VCaP (cell line): Measurements from ENCODE around the gene CSTF2.

Source experiments
- H3K27ac ChIP-seq: fragments of 450-650 bp; 2 replicates; pipeline ENCODE4 v1.5.1; 2017
- TF ChIP-seq, protein P1 (sequence below): fragments of 450-650 bp; conservative IDR thresholded peaks from 2 replicates; pipeline ENCODE4 v1.5.1; 2017; ENCODE audit warnings: mild to moderate bottlenecking, moderate library complexity

Gene CSTF2

DNA sequence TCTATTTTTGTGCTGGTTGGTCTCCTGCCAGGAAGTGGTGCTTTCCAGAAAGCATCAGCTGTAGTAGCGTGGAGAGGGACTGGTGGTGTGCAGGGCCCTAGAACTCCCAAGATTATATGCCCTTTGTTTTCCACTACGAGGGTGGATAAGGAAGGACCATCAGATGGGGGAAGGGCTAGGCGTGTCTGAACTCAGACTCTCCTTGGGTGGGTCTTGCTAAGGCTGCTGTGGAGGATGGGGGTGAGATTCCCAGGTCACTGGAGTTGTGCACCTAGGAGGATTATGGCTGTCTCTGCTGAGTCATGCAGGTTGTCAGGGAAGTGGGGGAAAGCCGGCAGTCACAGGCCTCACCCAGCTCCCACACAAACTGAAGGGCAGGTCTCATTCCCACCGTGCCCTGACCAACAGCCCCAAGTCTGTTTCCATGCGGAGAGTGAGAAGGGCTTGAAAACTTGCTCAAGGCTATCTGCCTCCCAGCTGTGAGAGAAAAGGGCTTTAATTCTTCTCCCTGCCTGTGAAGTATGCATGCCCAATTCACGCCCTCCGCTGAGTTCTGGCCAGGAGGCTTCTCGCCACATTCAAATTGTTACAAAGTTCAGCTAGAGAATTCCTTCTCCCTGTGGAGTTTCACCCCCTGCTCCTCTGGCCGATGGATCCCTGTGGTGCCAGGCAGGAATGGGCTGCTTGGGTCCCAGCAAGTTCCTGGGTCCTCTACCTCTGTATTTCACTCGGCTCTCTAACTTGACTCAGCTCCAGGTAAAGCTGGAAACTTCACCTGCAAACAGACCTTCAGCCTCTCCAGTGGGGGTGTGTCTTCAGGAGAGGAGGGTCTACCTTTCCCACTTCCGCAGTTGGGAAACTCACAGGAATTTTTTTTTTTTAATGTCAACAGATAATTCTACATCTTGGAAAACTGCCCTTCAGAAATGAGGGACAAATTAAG is 7.7 kb upstream of the CSTF2 start:
- H3K27ac ChIP-seq = no peak overlapping the region
- TF ChIP-seq, protein P1, sequence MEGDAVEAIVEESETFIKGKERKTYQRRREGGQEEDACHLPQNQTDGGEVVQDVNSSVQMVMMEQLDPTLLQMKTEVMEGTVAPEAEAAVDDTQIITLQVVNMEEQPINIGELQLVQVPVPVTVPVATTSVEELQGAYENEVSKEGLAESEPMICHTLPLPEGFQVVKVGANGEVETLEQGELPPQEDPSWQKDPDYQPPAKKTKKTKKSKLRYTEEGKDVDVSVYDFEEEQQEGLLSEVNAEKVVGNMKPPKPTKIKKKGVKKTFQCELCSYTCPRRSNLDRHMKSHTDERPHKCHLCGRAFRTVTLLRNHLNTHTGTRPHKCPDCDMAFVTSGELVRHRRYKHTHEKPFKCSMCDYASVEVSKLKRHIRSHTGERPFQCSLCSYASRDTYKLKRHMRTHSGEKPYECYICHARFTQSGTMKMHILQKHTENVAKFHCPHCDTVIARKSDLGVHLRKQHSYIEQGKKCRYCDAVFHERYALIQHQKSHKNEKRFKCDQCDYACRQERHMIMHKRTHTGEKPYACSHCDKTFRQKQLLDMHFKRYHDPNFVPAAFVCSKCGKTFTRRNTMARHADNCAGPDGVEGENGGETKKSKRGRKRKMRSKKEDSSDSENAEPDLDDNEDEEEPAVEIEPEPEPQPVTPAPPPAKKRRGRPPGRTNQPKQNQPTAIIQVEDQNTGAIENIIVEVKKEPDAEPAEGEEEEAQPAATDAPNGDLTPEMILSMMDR = no peak

DNA sequence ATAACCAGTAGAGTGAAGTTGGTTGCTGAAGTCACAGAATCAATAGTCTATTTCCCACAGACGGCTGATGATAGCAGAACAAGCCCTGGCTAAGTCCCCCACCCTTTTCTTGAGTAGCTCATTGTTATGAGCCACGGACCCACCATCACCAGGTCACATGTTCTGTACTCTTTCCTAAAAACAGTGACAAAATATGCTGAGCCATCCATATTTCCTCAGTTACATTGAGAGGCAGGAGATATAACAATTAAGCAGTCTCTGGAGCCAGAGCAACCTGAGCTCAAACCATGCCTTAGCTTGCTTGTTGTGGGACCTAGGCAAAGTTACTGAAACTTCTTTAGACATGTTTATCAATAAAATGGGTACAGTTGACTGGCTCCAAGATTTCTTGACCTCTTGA is 2.9 kb upstream of the CSTF2 start:
- no peak overlapping the region for H3K27ac ChIP-seq
- TF ChIP-seq, protein P1 = no peak

DNA sequence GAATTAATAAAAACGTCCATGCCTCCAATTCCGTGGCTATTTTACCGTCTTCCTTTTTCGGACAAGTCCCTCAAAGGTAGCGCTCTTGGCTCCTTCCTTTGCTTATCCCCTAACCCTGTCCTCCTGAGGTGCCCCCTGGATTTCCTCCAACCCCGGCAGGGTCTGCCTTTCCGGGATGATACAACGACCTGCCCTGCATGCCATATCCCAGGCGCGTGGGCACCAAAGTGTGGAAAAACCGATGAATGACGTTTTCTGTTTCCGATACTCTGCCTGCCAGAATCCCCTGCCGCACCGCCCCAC is 706 bp upstream of the CSTF2 start:
- H3K27ac ChIP-seq = peak overlapping the region; percentile 56
- TF ChIP-seq, protein P1 = no peak

DNA sequence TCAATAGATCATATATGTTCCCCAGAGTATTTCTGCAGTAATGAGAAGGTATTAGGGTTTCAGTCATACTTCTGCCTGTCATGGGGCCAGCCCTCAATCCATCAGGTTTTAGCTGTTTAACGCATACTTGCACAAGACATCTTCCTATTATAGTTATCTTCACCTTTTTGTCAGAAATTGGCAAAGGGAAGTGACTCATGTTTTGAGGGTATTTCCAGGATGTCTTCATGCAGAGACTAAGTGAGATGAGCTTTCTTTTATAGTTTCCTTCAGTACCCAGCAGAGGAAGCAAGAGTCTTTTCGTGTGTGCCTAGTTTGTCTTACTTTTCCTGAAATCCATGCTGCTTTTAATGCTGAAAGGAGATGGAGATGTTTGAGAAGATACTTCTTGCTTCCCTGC is 9.5 kb downstream of the CSTF2 start:
- TF ChIP-seq, protein P1 = no peak
- no peak overlapping the region for H3K27ac ChIP-seq

DNA sequence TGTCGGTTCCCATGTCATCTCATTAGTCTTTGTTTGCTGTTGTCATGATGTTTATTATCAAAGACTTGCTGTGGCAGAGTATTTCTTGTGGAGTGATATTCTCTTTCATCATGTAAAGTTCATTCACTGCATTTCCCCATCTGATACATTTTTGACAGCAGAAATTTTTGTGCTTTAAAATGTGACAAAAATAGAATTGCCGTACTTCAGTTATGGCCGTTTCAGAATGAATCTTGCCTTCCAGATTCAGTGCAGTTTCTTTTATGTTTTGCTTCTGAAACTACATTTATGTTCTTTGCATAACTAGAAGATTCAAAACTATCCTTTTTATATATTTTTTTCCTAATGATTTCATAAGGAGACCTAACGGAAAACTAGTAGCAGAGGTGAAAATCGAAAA is 10.0 kb downstream of the CSTF2 start:
- H3K27ac ChIP-seq = no peak overlapping the region
- TF ChIP-seq, protein P1 = no peak

DNA sequence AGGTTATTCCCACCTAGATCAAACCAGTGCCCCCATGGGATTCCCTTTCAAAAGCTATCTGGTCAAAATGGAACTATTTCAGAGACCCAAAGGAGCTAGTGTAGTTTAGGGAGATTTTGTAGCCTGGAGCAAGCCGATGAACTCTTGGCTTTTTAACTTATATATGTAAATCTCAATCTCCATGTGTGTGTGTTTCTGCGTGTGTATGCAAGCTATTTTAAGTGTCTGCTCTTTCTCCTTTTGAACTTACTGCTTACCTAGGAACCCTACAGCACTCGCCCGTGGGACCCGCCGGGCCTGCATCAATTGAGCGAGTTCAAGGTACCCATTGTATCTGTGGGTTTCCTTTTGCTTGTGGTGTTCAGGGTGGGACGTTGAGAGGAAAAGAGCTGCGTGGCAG is 10.4 kb downstream of the CSTF2 start:
- TF ChIP-seq, protein P1 = no peak
- H3K27ac ChIP-seq = no peak overlapping the region

DNA sequence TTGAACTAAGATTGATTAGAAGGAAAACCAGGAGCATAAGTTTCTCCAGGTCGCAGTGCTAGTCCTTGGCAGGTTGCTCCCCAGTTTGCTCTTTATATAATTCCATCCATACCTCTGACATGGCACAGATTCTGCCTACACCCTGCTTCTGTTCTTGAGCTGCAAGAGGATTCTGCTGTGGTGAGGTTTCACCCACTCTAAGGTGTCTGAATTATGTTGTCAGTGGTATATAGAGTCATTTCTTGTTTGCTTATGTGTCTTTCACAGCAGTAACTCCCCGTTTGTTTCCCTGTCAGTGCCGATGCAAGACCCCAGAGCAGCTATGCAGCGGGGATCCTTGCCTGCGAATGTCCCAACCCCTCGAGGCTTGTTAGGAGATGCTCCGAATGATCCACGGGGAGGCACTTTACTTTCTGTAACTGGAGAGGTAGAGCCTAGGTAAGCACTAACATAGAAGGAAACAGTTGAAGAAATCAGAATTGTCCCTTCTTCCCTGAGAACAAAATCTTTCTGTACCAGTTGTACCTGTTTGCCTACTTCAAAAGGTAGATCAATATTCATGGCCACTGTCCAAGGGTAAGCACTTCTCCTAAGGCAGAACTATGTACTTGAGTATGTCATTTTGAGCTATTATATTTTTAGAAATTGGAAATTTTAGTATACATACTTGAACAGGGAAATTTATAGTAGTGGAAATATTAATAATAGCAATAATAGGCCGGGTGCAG is 11.2 kb downstream of the CSTF2 start:
- TF ChIP-seq, protein P1 = no peak
- 0 out of 2 replicates have a peak overlapping the region, but pooled peaks have one; percentile 16 for H3K27ac ChIP-seq
